D721Med (cell line): ENCODE results near the gene FLVCR1.

Experiments
- DNase-seq: peaks from one replicate; pipeline ENCODE4 v3.0.0; 2011; ENCODE audit warnings: low spot score; ENCODE audit not compliant: insufficient read length
- FAIRE-seq: peaks from 2 replicates; lab custom pipeline; 2011; peaks lifted over from hg19 to GRCh38; lab: Jason Lieb, UNC
- TF ChIP-seq, protein P1 (sequence below): IDR thresholded peaks from 2 replicates; pipeline ENCODE4 v1.5.1; 2012; ENCODE audit warnings: mild to moderate bottlenecking, control low read depth; ENCODE audit not compliant: insufficient read depth; ENCODE audit errors: missing control alignments

Gene FLVCR1

DNA sequence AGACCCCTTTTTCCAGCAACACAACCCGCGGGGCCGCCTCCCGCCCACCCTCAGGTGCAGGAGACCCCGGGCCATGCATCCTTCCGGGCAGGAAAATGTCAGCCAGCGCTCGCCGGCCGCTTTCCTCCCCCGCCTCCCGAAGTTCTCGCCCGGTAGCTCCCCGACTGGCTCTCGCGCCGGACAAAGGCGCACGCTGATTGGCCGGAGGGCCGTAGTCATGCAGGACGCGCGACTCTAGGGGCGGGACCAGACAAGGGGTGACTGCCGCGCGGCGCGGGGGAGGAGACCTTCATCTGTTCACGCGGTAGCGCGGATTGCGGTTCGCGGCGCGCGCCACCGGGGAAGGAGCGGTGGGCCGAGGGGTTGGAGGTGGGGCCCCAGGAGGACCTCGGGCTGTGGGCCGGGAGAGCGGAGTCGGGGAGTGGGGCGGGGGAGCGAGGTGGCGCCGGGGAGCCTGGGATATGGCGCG lies at the start of gene FLVCR1:
TSS of gene FLVCR1 (plus strand) at position 284 of the 469 bp plus-strand sequence. CDS start at position 462, 178 bp downstream.
- DNase-seq (peak; percentile 85), FAIRE-seq (no peak)
- TF ChIP-seq, protein P1, sequence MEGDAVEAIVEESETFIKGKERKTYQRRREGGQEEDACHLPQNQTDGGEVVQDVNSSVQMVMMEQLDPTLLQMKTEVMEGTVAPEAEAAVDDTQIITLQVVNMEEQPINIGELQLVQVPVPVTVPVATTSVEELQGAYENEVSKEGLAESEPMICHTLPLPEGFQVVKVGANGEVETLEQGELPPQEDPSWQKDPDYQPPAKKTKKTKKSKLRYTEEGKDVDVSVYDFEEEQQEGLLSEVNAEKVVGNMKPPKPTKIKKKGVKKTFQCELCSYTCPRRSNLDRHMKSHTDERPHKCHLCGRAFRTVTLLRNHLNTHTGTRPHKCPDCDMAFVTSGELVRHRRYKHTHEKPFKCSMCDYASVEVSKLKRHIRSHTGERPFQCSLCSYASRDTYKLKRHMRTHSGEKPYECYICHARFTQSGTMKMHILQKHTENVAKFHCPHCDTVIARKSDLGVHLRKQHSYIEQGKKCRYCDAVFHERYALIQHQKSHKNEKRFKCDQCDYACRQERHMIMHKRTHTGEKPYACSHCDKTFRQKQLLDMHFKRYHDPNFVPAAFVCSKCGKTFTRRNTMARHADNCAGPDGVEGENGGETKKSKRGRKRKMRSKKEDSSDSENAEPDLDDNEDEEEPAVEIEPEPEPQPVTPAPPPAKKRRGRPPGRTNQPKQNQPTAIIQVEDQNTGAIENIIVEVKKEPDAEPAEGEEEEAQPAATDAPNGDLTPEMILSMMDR = no peak

DNA sequence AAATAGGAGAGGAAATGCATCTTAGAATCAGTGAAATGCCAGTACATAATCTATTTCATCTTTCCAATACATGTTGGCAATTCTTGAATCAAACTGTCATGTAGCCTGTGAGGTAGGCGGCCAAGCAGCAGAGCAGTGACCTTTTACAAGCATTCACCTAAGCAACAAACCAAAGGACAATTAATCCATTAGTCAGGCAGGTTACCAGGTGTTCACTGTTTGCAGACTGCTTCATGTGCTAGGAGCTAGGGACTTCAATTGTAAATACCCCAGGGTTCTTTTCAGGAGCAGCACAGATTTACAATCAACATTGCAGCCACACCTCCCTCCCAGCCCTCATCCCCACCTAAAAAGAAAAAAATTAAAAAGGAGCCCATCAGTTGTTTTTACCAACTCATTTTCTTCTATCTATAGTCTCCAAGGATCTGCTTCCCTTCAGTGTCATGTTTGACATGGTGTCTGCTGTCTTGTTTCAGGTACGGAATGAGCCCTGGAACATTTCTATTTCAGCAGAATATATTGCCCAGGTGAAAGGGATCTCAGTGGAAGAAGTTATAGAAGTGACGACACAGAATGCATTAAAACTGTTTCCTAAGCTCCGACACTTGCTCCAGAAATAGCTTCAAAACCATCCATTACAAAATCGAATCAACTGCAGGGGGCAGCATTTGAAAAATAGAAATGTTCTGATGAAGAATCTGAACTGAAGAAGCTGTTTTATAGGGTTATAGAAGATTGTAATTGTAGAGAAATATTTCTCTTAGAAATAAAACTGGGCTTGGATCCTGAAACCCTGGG lies 43.3 kb upstream of the FLVCR1 start:
- TF ChIP-seq, protein P1 = peak; percentile 48
- FAIRE-seq (peak; percentile 97), DNase-seq (no peak)

DNA sequence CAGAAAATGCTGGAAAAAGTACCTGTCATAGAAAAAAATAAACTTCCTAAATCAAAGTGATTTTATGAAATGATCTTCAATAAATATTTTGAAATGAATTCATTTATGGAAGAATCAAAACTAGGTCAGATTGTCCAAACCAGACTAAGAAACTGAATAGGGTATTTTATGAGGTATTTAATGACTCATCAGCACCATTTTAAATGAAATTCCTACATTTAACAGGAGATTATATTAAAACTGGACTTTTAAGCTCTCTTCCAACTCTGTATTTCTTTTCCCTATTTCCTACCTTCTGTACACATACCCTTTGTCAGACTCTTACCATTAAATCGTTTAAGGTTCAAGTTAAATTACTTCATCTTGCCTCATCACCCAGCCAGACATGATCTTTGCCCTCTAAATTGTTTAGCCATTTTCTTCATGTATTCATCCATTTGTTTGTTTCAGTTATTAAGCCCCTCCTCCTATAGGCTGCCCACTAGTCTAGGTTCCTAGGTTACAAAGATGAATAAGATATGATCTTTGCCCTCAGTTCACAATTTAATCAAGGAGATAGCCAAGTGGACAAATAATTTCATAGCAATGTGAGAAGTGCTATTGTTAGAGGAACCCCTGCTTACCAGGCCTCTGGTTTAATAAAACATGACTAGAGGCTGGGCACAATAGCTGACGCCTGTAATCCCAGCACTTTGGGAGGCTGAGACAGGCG lies 41.4 kb upstream of the FLVCR1 start:
- no peak for DNase-seq
- TF ChIP-seq, protein P1 = no peak
- peak; percentile 81 for FAIRE-seq

GRCh38 chr1:212819726-212820125 lies 38.3 kb upstream of the FLVCR1 start:
- FAIRE-seq (no peak), DNase-seq (no peak)
- TF ChIP-seq, protein P1 = no peak

GRCh38 chr1:212820969-212821368 lies 37.1 kb upstream of the FLVCR1 start:
- DNase-seq (no peak), FAIRE-seq (no peak)
- TF ChIP-seq, protein P1 = no peak

DNA sequence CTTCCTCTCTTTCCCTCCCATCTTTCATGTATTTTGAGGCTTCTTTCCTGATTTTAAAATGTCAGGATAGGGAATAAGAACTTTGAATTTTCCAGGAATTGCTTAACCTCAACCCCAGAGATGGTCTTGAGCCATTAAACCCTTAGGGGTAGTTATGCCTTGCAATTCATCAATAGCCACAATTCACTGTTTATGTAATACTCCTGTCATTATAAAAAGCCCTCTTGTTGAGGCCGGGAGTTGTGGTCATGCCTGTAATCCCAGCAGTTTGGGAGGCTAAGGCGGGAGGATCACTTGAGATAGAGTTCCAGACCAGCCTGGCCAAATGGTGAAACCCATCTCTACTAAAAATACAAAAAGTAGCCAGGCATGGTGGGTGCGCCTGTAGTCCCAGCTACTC lies 35.1 kb upstream of the FLVCR1 start:
- DNase-seq (no peak), FAIRE-seq (no peak)
- TF ChIP-seq, protein P1 = no peak

GRCh38 chr1:212824201-212824600 lies 33.9 kb upstream of the FLVCR1 start:
- DNase-seq (no peak), FAIRE-seq (no peak)
- TF ChIP-seq, protein P1 = no peak
